HFFc6 (cell line): ENCODE data around the gene EPB41L5. TPM values are rescaled to one million over a fixed set of nuclear protein-coding genes. Genes with fewer than 3 reads are reported as not detected.
A peak's percentile ranks its signal among the peaks of the same experiment; 100 is the strongest.

ENCODE experiments used
- DNase-seq: peaks from one replicate; pipeline ENCODE4 v3.0.0-alpha.2; 2018
- H3K27ac Mint-ChIP-seq: 2 replicates; pipeline ENCODE4 v1.8.0; 2020; ENCODE audit warnings: mild to moderate bottlenecking, mixed read lengths
- H3K27me3 Mint-ChIP-seq: 2 replicates; pipeline ENCODE4 v1.8.0; 2021; ENCODE audit warnings: mild to moderate bottlenecking, moderate library complexity, mixed read lengths; ENCODE audit not compliant: insufficient read depth
- H3K36me3 Mint-ChIP-seq: 2 replicates; pipeline ENCODE4 v1.8.0; 2021; ENCODE audit warnings: low read depth, mixed read lengths
- H3K4me1 Mint-ChIP-seq: 2 replicates; pipeline ENCODE4 v1.8.0; 2020; ENCODE audit warnings: low read depth, mixed read lengths
- H3K4me3 Mint-ChIP-seq: 2 replicates; pipeline ENCODE4 v1.8.0; 2020; ENCODE audit warnings: mild to moderate bottlenecking, moderate library complexity, mixed read lengths
- H3K9me3 Mint-ChIP-seq: 2 replicates; pipeline ENCODE4 v1.8.0; 2020; ENCODE audit warnings: mild to moderate bottlenecking, mixed read lengths
- total RNA-seq, 6 experiments: library from RNA; stranded (reverse); fragmentation: NEBNext Ultra II Directional; extraction: Animal tissue kit (Norgen Biotek cat#: 25700); gene quantifications; 2 replicates in 1 of 6; 3 replicates in 5 of 6; pipeline ENCODE4 v1.2.3, GENCODE V29; 2021
- TF ChIP-seq, protein P1 (sequence below): fragments of 200-600 bp; sonication (generic); IDR thresholded peaks from 2 replicates; pipeline ENCODE4 v1.5.0; 2021; ENCODE audit warnings: antibody characterized with exemption, mild to moderate bottlenecking

Gene EPB41L5
- total RNA-seq, 6 experiments from 2014 or later = 0.63 to 1.3 (median 0.92) TPM

DNA sequence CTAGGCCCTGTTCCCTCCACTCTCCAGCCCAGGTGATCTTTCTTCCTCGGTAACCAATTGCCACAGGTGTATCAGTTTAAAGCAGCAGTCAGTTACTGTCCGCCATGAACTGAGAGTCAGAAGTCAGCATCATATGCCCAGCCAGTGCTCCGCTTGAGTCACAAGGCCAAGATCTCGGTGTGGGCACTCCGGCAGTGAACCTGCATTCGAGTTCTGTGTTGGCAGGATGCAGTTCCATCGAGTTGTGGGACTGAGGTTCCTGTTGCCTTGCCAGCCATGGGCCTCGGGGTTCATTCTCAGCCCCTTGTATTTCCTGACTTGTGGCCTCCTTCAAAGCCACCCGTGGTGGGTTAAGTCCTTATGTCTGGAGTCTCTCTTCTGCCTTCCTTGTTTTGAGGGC is 213.4 kb downstream of the EPB41L5 start:
- H3K27me3 Mint-ChIP-seq = peaks cover 8% of the 10 kb centered on the region
- H3K27ac Mint-ChIP-seq = no peak overlapping the region
- H3K4me3 Mint-ChIP-seq = no peak overlapping the region
- TF ChIP-seq, protein P1, sequence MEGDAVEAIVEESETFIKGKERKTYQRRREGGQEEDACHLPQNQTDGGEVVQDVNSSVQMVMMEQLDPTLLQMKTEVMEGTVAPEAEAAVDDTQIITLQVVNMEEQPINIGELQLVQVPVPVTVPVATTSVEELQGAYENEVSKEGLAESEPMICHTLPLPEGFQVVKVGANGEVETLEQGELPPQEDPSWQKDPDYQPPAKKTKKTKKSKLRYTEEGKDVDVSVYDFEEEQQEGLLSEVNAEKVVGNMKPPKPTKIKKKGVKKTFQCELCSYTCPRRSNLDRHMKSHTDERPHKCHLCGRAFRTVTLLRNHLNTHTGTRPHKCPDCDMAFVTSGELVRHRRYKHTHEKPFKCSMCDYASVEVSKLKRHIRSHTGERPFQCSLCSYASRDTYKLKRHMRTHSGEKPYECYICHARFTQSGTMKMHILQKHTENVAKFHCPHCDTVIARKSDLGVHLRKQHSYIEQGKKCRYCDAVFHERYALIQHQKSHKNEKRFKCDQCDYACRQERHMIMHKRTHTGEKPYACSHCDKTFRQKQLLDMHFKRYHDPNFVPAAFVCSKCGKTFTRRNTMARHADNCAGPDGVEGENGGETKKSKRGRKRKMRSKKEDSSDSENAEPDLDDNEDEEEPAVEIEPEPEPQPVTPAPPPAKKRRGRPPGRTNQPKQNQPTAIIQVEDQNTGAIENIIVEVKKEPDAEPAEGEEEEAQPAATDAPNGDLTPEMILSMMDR = no peak
- peaks cover 12% of the 10 kb centered on the region for H3K36me3 Mint-ChIP-seq
- peaks cover 21% of the 10 kb centered on the region for H3K4me1 Mint-ChIP-seq
- peaks cover 11% of the 10 kb centered on the region for H3K9me3 Mint-ChIP-seq
- DNase-seq = no peak

GRCh38 chr2:120227111-120227991 is 214.5 kb downstream of the EPB41L5 start:
- H3K9me3 Mint-ChIP-seq = peaks cover 2% of the 10 kb centered on the region; the same call in 1 of the 2 replicates
- peaks cover 10% of the 10 kb centered on the region for H3K4me1 Mint-ChIP-seq
- no peak overlapping the region for H3K27ac Mint-ChIP-seq
- DNase-seq = no peak
- no peak overlapping the region for H3K4me3 Mint-ChIP-seq
- peaks cover 8% of the 10 kb centered on the region for H3K27me3 Mint-ChIP-seq
- TF ChIP-seq, protein P1 = no peak
- peaks cover 2% of the 10 kb centered on the region for H3K36me3 Mint-ChIP-seq

DNA sequence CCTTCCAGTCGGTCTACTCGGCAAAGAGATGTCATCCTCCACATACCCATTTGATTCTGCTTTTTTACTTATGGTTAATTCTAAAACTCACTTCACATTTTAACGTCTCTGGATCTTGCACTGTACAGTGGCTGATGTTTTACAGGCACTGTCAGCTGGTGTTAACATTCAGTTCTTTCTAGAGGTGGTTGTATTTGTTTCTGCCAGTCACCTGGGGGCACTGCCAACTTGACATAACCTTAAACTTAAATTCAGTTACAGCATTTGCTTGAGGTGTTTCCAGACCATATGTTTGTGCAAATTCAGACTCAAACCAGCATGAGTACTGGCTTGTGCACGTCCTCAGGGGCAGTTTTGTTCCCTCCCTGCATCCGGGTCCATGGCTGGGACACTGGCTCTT is 215.6 kb downstream of the EPB41L5 start:
- no peak for DNase-seq
- peaks cover 8% of the 10 kb centered on the region for H3K27me3 Mint-ChIP-seq
- H3K4me1 Mint-ChIP-seq = peaks cover 8% of the 10 kb centered on the region
- H3K27ac Mint-ChIP-seq = no peak overlapping the region
- no peaks in the 10 kb centered on the region for H3K9me3 Mint-ChIP-seq
- TF ChIP-seq, protein P1 = 0 out of 2 replicates have a peak, but pooled peaks have one; percentile 13
- H3K36me3 Mint-ChIP-seq = no peaks in the 10 kb centered on the region
- no peak overlapping the region for H3K4me3 Mint-ChIP-seq

Other genes with a start within 250 kb of the EPB41L5 start
- gene TMEM185B, start 210.3 kb downstream of the EPB41L5 start, total RNA-seq = 10 to 100 TPM; 29.2 to 36.4 (median 31.3) TPM
- gene RALB, start 239.8 kb downstream of the EPB41L5 start, total RNA-seq = 10 to 100 TPM; 60.1 to 72.5 (median 69.2) TPM